GM12878 (cell line): ENCODE measurements around the gene ARMH1. TPM values are rescaled to one million over a fixed set of nuclear protein-coding genes. Genes with fewer than 3 reads are reported as not detected.

Experiments used
- BCL11A ChIP-seq: IDR thresholded peaks from 2 replicates; pipeline ENCODE4 v1.6.1; 2011; ENCODE audit warnings: low read depth, low read length
- BCL3 ChIP-seq: IDR thresholded peaks from 2 replicates; pipeline ENCODE4 v1.6.1; 2011; ENCODE audit warnings: borderline replicate concordance, low read depth, mild to moderate bottlenecking, moderate library complexity, low read length; ENCODE audit not compliant: insufficient read depth, poor library complexity, severe bottlenecking
- CBX3 ChIP-seq: fragments of 200-600 bp; sonication (generic); IDR thresholded peaks from 2 replicates; pipeline ENCODE4 v1.6.1; 2016; ENCODE audit warnings: low read depth, borderline replicate concordance
- CEBPB ChIP-seq, 2 experiments: fragments of 150-350 bp in 1 of 2; IDR thresholded peaks; 2 replicates each; pipeline ENCODE4 v1.6.1; 2012 to 2014; ENCODE audit warnings: low read depth in 2 of 2, low read length in 2 of 2, borderline replicate concordance in 1 of 2, inconsistent platforms in 1 of 2
- CHD2 ChIP-seq: IDR thresholded peaks from 2 replicates; pipeline ENCODE4 v1.6.1; 2011; ENCODE audit warnings: low read depth, low read length, improper control_type of control experiment, borderline replicate concordance
- ELK1 ChIP-seq: IDR thresholded peaks from 2 replicates; pipeline ENCODE4 v1.6.1; 2012; ENCODE audit warnings: low read depth, low read length, improper control_type of control experiment
- ESRRA ChIP-seq: IDR thresholded peaks from 2 replicates; pipeline ENCODE4 v1.6.1; 2012; ENCODE audit warnings: mild to moderate bottlenecking, low read length, improper control_type of control experiment
- ETV6 ChIP-seq, 2 experiments: fragments of 450-650 bp in 1 of 2; IDR thresholded peaks in 1 of 2; conservative IDR thresholded peaks in 1 of 2; 2 replicates each; pipeline ENCODE4 v1.6.1; 2014; ENCODE audit warnings: antibody characterized with exemption in 1 of 2, borderline replicate concordance in 1 of 2, low read depth in 1 of 2, mild to moderate bottlenecking in 1 of 2, moderate library complexity in 1 of 2
- HDGF ChIP-seq: fragments of 450-650 bp; IDR thresholded peaks from 2 replicates; pipeline ENCODE4 v1.6.1; 2016; ENCODE audit warnings: antibody characterized with exemption
- HSF1 ChIP-seq: fragments of 150-350 bp; IDR thresholded peaks from 2 replicates; pipeline ENCODE4 v1.6.1; 2014; ENCODE audit warnings: mild to moderate bottlenecking, low read depth, low read length
- LARP7 ChIP-seq: fragments of 450-650 bp; IDR thresholded peaks from 2 replicates; pipeline ENCODE4 v1.6.1; 2017; ENCODE audit warnings: mild to moderate bottlenecking
- MXI1 ChIP-seq: fragments of 150-350 bp; IDR thresholded peaks from 2 replicates; pipeline ENCODE4 v1.6.1; 2011; ENCODE audit warnings: low read depth, mild to moderate bottlenecking, inconsistent platforms, low read length, improper control_type of control experiment
- MYB ChIP-seq: fragments of 150-350 bp; IDR thresholded peaks from 2 replicates; pipeline ENCODE4 v1.6.1; 2014; ENCODE audit warnings: mild to moderate bottlenecking, low read depth, low read length, borderline replicate concordance
- NR2C1 ChIP-seq: fragments of 450-650 bp; IDR thresholded peaks from 2 replicates; pipeline ENCODE4 v1.6.1; 2017; ENCODE audit warnings: antibody characterized with exemption, mild to moderate bottlenecking, moderate library complexity
- RELA ChIP-seq: fragments of 450-650 bp; IDR thresholded peaks from 2 replicates; pipeline ENCODE4 v1.8.0; 2014; ENCODE audit warnings: borderline replicate concordance; ENCODE audit not compliant: partially characterized antibody
- RELB ChIP-seq: fragments of 450-650 bp; IDR thresholded peaks from 2 replicates; pipeline ENCODE4 v1.6.1; 2017; ENCODE audit warnings: low read depth, mild to moderate bottlenecking, moderate library complexity
- SMAD1 ChIP-seq: fragments of 450-650 bp; IDR thresholded peaks from 2 replicates; pipeline ENCODE4 v1.6.1; 2018; ENCODE audit warnings: mild to moderate bottlenecking, low read depth; ENCODE audit not compliant: partially characterized antibody
- SREBF2 ChIP-seq: IDR thresholded peaks from 2 replicates; pipeline ENCODE4 v1.6.1; 2012; ENCODE audit warnings: mild to moderate bottlenecking, low read length
- TCF3 ChIP-seq: IDR thresholded peaks from 2 replicates; pipeline ENCODE4 v1.6.1; 2012; ENCODE audit warnings: low read depth, mild to moderate bottlenecking, low read length, borderline replicate concordance; ENCODE audit not compliant: insufficient read depth
- USF2 ChIP-seq: IDR thresholded peaks from 2 replicates; pipeline ENCODE4 v1.6.1; 2011; ENCODE audit warnings: low read depth, low read length, improper control_type of control experiment, borderline replicate concordance
- YBX1 ChIP-seq: fragments of 450-650 bp; IDR thresholded peaks from 2 replicates; pipeline ENCODE4 v1.6.1; 2016; ENCODE audit warnings: antibody characterized with exemption
- YY1 ChIP-seq: IDR thresholded peaks from 2 replicates; pipeline ENCODE4 v1.6.1; 2011; ENCODE audit warnings: low read depth, mild to moderate bottlenecking, low read length
- ZNF24 ChIP-seq: fragments of 450-650 bp; IDR thresholded peaks from 2 replicates; pipeline ENCODE4 v1.6.1; 2017; ENCODE audit warnings: antibody characterized with exemption, mild to moderate bottlenecking
- polyA plus RNA-seq, 11 experiments: library from polyadenylated mRNA; depleted of rRNA in 4 of 11; unstranded in 6 of 11; stranded (reverse) in 5 of 11; fragments of >200 nt; fragmentation: Nextera tagmentation in 4 of 11; fragmentation: Illumina TruSeq in 1 of 11; extraction: Ambion mirVana in 4 of 11; extraction: Trizol in 1 of 11; gene quantifications; 1 replicate in 1 of 11; 2 replicates in 10 of 11; pipeline versions ENCODE4 v1.2.1 to v1.2.3, GENCODE V29; 2011 to 2016; ENCODE audit warnings: inconsistent platforms in 2 of 11, missing spikeins in 2 of 11, low read depth in 1 of 11
- total RNA-seq, 4 experiments: library from RNA; depleted of rRNA in 3 of 4; stranded (reverse); fragments of >200 nt in 3 of 4; fragmentation: Illumina TruSeq in 1 of 4; extraction: Trizol in 1 of 4; gene quantifications; 2 replicates each; pipeline versions ENCODE4 v1.2.1 to v1.2.3, GENCODE V29; 2013 to 2021

Gene ARMH1
- total and polyA plus RNA-seq, 10 of the 15 experiments (the other 5 are each of a cell fraction or from before 2014, with no cell fraction given), result 0.93 to 43.9 (median 8.2) TPM

- peak; percentile 88; the same call in 1 of the 2 replicates for TF ChIP-seq HDGF
- TF ChIP-seq TCF3, result no peak
- TF ChIP-seq SMAD1, result no peak
- TF ChIP-seq MYB, result no peak
- TF ChIP-seq LARP7, result no peak; the same call in 1 of the 2 replicates
- TF ChIP-seq YY1, result no peak
- no peak for TF ChIP-seq ETV6 (conservative IDR thresholded peaks at IDR 0.05 in 1 of 2, IDR thresholded peaks at IDR 0.05 in 1 of 2; ENCODE audit: borderline replicate concordance in 1 of 2, low read depth in 1 of 2)
- no peak for TF ChIP-seq CEBPB (IDR thresholded peaks at IDR 0.05; ENCODE audit: borderline replicate concordance in 1 of 2, low read depth in 2 of 2, low read length in 2 of 2)
- TF ChIP-seq NR2C1, result peak; percentile 85
- no peak for TF ChIP-seq YBX1
- no peak for TF ChIP-seq RELB
- no peak for TF ChIP-seq USF2
- TF ChIP-seq HSF1, result no peak
- peak; percentile 94 for TF ChIP-seq MXI1
- TF ChIP-seq BCL11A, result no peak
- peak; percentile 25 for TF ChIP-seq RELA
- TF ChIP-seq CBX3, result no peak
- TF ChIP-seq CHD2, result peak; percentile 96
- 0 out of 2 replicates have a peak, but pooled peaks have one; percentile 43 for TF ChIP-seq SREBF2
- TF ChIP-seq BCL3, result no peak
- no peak for TF ChIP-seq ZNF24
- peak; percentile 49; the same call in 1 of the 2 replicates for TF ChIP-seq ELK1
- TF ChIP-seq ESRRA, result 0 out of 2 replicates have a peak, but pooled peaks have one; percentile 9
These were observed at the start of gene ARMH1, which contains the start of gene TMEM53 (continued) for GRCh38 chr1:44674113-44675000.
